Spinal cord (tissue), 10 donors: ENCODE measurements around the gene NOXO1. TPM values are rescaled to one million over a fixed set of nuclear protein-coding genes. Genes with fewer than 3 reads are reported as not detected.

ENCODE experiments used
- DNase-seq, 6 donors: peaks; one replicate each; pipeline versions ENCODE4 v3.0.0 to v3.0.0-alpha.2; 2013 to 2015; ENCODE audit warnings: low spot score in 6 of 6, low read depth in 4 of 6
- H3K27ac ChIP-seq: one replicate; pipeline ENCODE4 v1.5.1; 2013; ENCODE audit warnings: low read depth, low read length, control low read depth
- H3K27me3 ChIP-seq: one replicate; pipeline ENCODE4 v1.6.1; 2013; ENCODE audit warnings: low read length; ENCODE audit not compliant: control insufficient read depth, insufficient read depth
- H3K36me3 ChIP-seq: one replicate; pipeline ENCODE4 v1.6.1; 2013; ENCODE audit warnings: low read length; ENCODE audit not compliant: control insufficient read depth, insufficient read depth
- H3K4me1 ChIP-seq: one replicate; pipeline ENCODE4 v1.6.1; 2013; ENCODE audit warnings: low read length; ENCODE audit not compliant: control insufficient read depth, insufficient read depth
- H3K4me3 ChIP-seq: one replicate; pipeline ENCODE4 v1.5.1; 2013; ENCODE audit warnings: low read depth, low read length, control low read depth
- H3K9me3 ChIP-seq: one replicate; pipeline ENCODE4 v1.6.1; 2013; ENCODE audit warnings: low read length; ENCODE audit not compliant: control insufficient read depth, insufficient read depth
- WGBS: methylation state at CpG from one replicate; pipeline ENCODE4 v1.1.5; 2013; ENCODE audit warnings: missing lambda C conversion rate; ENCODE audit not compliant: insufficient coverage; 5-methylcytosine and 5-hydroxymethylcytosine counted together
- long read RNA-seq, 4 donors: transcript quantifications; one replicate each; lab custom pipeline, GENCODE V29; 2026
- polyA plus RNA-seq, 2 donors: library from polyadenylated mRNA; unstranded; fragments of 120-200 nt; gene quantifications; one replicate each; pipeline ENCODE4 v1.2.1, GENCODE V29; 2013; ENCODE audit not compliant: insufficient read length in 2 of 2
- total RNA-seq, 2 donors: library from RNA; depleted of rRNA in 1 of 2; stranded (reverse); fragments of 120-200 nt in 1 of 2; fragments of >200 nt in 1 of 2; gene quantifications; one replicate each; pipeline versions ENCODE4 v1.2.3 to v1.2.4, GENCODE V29; 2013 to 2014
- donor health status: healthy.

NOXO1 gene
- under 1 TPM; 0.40 to 0.72 TPM for total RNA-seq
- 1 to 10 TPM; 1.6 to 1.7 TPM for polyA plus RNA-seq
- long read RNA-seq, donor 1, result 0 reads
- long read RNA-seq, donor 2, result 0 reads
- long read RNA-seq, donor 3, partial matches to known transcripts, result 0 of 1 reads
- long read RNA-seq, donor 3, other reads (novel, unspliced or antisense), result 0 of 1 reads
- long read RNA-seq, donor 4, result 0 reads

GRCh38 chr16:1981398-1981836 lies at the start of gene NOXO1:
TSS of gene NOXO1 (minus strand) at chr16:1981469. CDS start at chr16:1981179, 290 bp downstream.
- H3K4me1 ChIP-seq, result peaks cover 63% of the 10 kb centered on the region
- no peak within 1 kb of the TSS for H3K27ac ChIP-seq
- H3K4me3 ChIP-seq, result no peak within 1 kb of the TSS
- H3K36me3 ChIP-seq, result peaks cover 56% of the 10 kb centered on the region
- peaks cover 41% of the 10 kb centered on the region for H3K27me3 ChIP-seq
- no peak for DNase-seq
- H3K9me3 ChIP-seq, result no peaks in the 10 kb centered on the region
- 58% methylated on average over 5 of the region's 6 CpGs for WGBS

- peaks cover 59% of the 10 kb centered on the region for H3K4me1 ChIP-seq
- H3K36me3 ChIP-seq, result peaks cover 59% of the 10 kb centered on the region
- WGBS, result 73% methylated on average over 8 of the region's 11 CpGs
- no peak overlapping the region for H3K27ac ChIP-seq
- no peak for DNase-seq
- H3K4me3 ChIP-seq, result no peak overlapping the region
- peaks cover 2% of the 10 kb centered on the region for H3K27me3 ChIP-seq
- no peaks in the 10 kb centered on the region for H3K9me3 ChIP-seq
These were observed 48.8 kb upstream of the NOXO1 start for GRCh38 chr16:2030036-2030435.

GRCh38 chr16:2029350-2029749 lies 48.1 kb upstream of the NOXO1 start:
- Histone ChIP-seq H3K27ac (no peak overlapping the region), H3K9me3 (no peaks in the 10 kb centered on the region), H3K4me1 (peaks cover 53% of the 10 kb centered on the region), H3K4me3 (no peak overlapping the region), H3K27me3 (peaks cover 2% of the 10 kb centered on the region), H3K36me3 (peaks cover 53% of the 10 kb centered on the region)
- WGBS, result 87% methylated on average over 22 of the region's 22 CpGs
- no peak for DNase-seq

- DNase-seq, result no peak
- H3K36me3 ChIP-seq, result peaks cover 48% of the 10 kb centered on the region
- 96% methylated on average over 18 of the region's 18 CpGs for WGBS
- H3K9me3 ChIP-seq, result no peaks in the 10 kb centered on the region
- no peak overlapping the region for H3K27ac ChIP-seq
- H3K4me1 ChIP-seq, result peaks cover 54% of the 10 kb centered on the region
- peaks cover 2% of the 10 kb centered on the region for H3K27me3 ChIP-seq
- H3K4me3 ChIP-seq, result no peak overlapping the region
These were observed 47.5 kb upstream of the NOXO1 start for GRCh38 chr16:2028620-2029220.

GRCh38 chr16:2028146-2028545 lies 46.9 kb upstream of the NOXO1 start:
- Histone ChIP-seq H3K4me1 (peaks cover 53% of the 10 kb centered on the region), H3K4me3 (no peak overlapping the region), H3K36me3 (peaks cover 43% of the 10 kb centered on the region), H3K27ac (no peak overlapping the region), H3K27me3 (peaks cover 2% of the 10 kb centered on the region), H3K9me3 (no peaks in the 10 kb centered on the region)
- DNase-seq, result no peak
- 82% methylated on average over 1 of the region's 3 CpGs for WGBS

- 7% methylated on average over 75 of the region's 76 CpGs for WGBS
- peak overlapping the region; percentile 41 for H3K4me3 ChIP-seq
- H3K27me3 ChIP-seq, result peaks cover 2% of the 10 kb centered on the region
- peaks cover 52% of the 10 kb centered on the region for H3K4me1 ChIP-seq
- no peak overlapping the region for H3K27ac ChIP-seq
- no peaks in the 10 kb centered on the region for H3K9me3 ChIP-seq
- peaks cover 34% of the 10 kb centered on the region for H3K36me3 ChIP-seq
- DNase-seq, result peak in 1 of 6 donors; percentile 50
These were observed 46.0 kb upstream of the NOXO1 start for GRCh38 chr16:2027024-2028010.

GRCh38 chr16:2026461-2027023 lies 45.3 kb upstream of the NOXO1 start, which contains the start of gene NHERF2:
TSS of gene NHERF2 (plus strand) at chr16:2026902. CDS start at chr16:2027006, 104 bp downstream.
- H3K27ac ChIP-seq, result no peak within 1 kb of the TSS
- H3K27me3 ChIP-seq, result peaks cover 8% of the 10 kb centered on the region
- H3K36me3 ChIP-seq, result peaks cover 30% of the 10 kb centered on the region
- H3K4me1 ChIP-seq, result peaks cover 50% of the 10 kb centered on the region
- DNase-seq, result peak in 1 of 6 donors; percentile 57
- peak within 1 kb of the TSS; percentile 41 for H3K4me3 ChIP-seq
- H3K9me3 ChIP-seq, result no peaks in the 10 kb centered on the region
- WGBS, result 9% methylated on average over 59 of the region's 59 CpGs

GRCh38 chr16:2025878-2026460 lies 44.7 kb upstream of the NOXO1 start:
- H3K36me3 ChIP-seq, result peaks cover 25% of the 10 kb centered on the region
- peaks cover 11% of the 10 kb centered on the region for H3K27me3 ChIP-seq
- H3K4me3 ChIP-seq, result no peak overlapping the region
- WGBS, result 77% methylated on average over 15 of the region's 16 CpGs
- no peaks in the 10 kb centered on the region for H3K9me3 ChIP-seq
- DNase-seq, result no peak
- peaks cover 46% of the 10 kb centered on the region for H3K4me1 ChIP-seq
- no peak overlapping the region for H3K27ac ChIP-seq

GRCh38 chr16:2025251-2025650 lies 44.0 kb upstream of the NOXO1 start:
- 84% methylated on average over 13 of the region's 14 CpGs for WGBS

More at GRCh38 chr16:2025251-2025650, 44.0 kb upstream of the NOXO1 start:
- peaks cover 53% of the 10 kb centered on the region for H3K4me1 ChIP-seq
- no peak overlapping the region for H3K4me3 ChIP-seq
- DNase-seq, result no peak
- H3K27ac ChIP-seq, result no peak overlapping the region
- no peaks in the 10 kb centered on the region for H3K9me3 ChIP-seq
- H3K36me3 ChIP-seq, result peaks cover 18% of the 10 kb centered on the region
- H3K27me3 ChIP-seq, result peaks cover 18% of the 10 kb centered on the region
